SK-N-SH (cell line): ENCODE data around the gene KRTAP10-5. TPM values are rescaled to one million over a fixed set of nuclear protein-coding genes. Genes with fewer than 3 reads are reported as not detected.

Experiments
- CTCF ChIA-PET: fragments of 300-600, 350-600 bp; formaldehyde crosslinking; extraction: SDS; loops from one replicate; lab custom pipeline; 2021; lab: Yijun Ruan, JAX
- POLR2A ChIA-PET: fragments of 350-600 bp; sonication (Branson Sonifier 250); formaldehyde crosslinking; extraction: SDS; loops from one replicate; lab custom pipeline; 2020; ENCODE audit warnings: antibody characterized with exemption, inconsistent platforms; lab: Yijun Ruan, JAX
- DNase-seq: peaks from one replicate; pipeline ENCODE4 v3.0.0; 2012
- H2AFZ ChIP-seq: fragments of 200-600 bp; sonication (generic); 2 replicates; pipeline ENCODE4 v1.8.1; 2016; ENCODE audit warnings: antibody characterized with exemption, mild to moderate bottlenecking, low read depth
- H3F3A ChIP-seq: fragments of 200-600 bp; sonication (generic); replicated peaks from 2 replicates; pipeline ENCODE3; 2016; ENCODE audit warnings: antibody characterized with exemption, mild to moderate bottlenecking; ENCODE audit not compliant: insufficient read depth
- H3K27ac ChIP-seq, 2 experiments: fragments of 200-500 bp in 1 of 2; fragments of 200-600 bp in 1 of 2; sonication (Bioruptor generic) in 1 of 2; sonication (generic), shearing (Covaris generic) in 1 of 2; 2 replicates each; pipeline versions ENCODE4 v1.5.1 to v1.6.1; 2014 to 2016; ENCODE audit warnings: low read depth in 2 of 2, inconsistent platforms in 1 of 2, low read length in 1 of 2, mild to moderate bottlenecking in 1 of 2, mixed read lengths in 1 of 2
- H3K27me3 ChIP-seq: fragments of 200-600 bp; sonication (generic), shearing (Covaris generic); 2 replicates; pipeline ENCODE4 v1.6.1; 2016; ENCODE audit warnings: mixed run types; ENCODE audit not compliant: insufficient read depth
- H3K36me3 ChIP-seq, 2 experiments: fragments of 200-500 bp in 1 of 2; fragments of 200-600 bp in 1 of 2; sonication (Bioruptor generic) in 1 of 2; sonication (generic) in 1 of 2; replicated peaks in 1 of 2; 2 replicates each; pipeline versions ENCODE3 to v1.5.1; 2014 to 2016; ENCODE audit warnings: low read length in 1 of 2, mild to moderate bottlenecking in 1 of 2; ENCODE audit not compliant: insufficient read depth in 2 of 2, control insufficient read depth in 1 of 2
- H3K4me1 ChIP-seq, 2 experiments: fragments of 200-500 bp in 1 of 2; fragments of 200-600 bp in 1 of 2; sonication (Bioruptor generic) in 1 of 2; sonication (generic), shearing (Covaris generic) in 1 of 2; 2 replicates each; pipeline versions ENCODE4 v1.5.1 to v1.6.1; 2014 to 2016; ENCODE audit warnings: low read depth in 1 of 2, low read length in 1 of 2, mixed run types in 1 of 2; ENCODE audit not compliant: insufficient read depth in 2 of 2, control insufficient read depth in 1 of 2
- H3K4me2 ChIP-seq: fragments of 200-600 bp; sonication (generic), shearing (Covaris generic); 2 replicates; pipeline ENCODE4 v1.6.1; 2017; ENCODE audit warnings: mixed run types
- H3K4me3 ChIP-seq, 2 experiments: fragments of 200-500 bp in 1 of 2; fragments of 200-600 bp in 1 of 2; sonication (Bioruptor generic) in 1 of 2; sonication (generic), shearing (Covaris generic) in 1 of 2; 2 replicates each; pipeline versions ENCODE4 v1.5.1 to v1.8.1; 2014 to 2016; ENCODE audit warnings: low read depth in 2 of 2, inconsistent platforms in 1 of 2, low read length in 1 of 2, mild to moderate bottlenecking in 1 of 2, mixed read lengths in 1 of 2, moderate library complexity in 1 of 2
- H3K79me2 ChIP-seq: fragments of 200-600 bp; sonication (generic); 2 replicates; pipeline ENCODE4 v1.8.1; 2017; ENCODE audit warnings: mild to moderate bottlenecking; ENCODE audit not compliant: insufficient read depth
- H3K9ac ChIP-seq: fragments of 200-600 bp; sonication (generic); 2 replicates; pipeline ENCODE4 v1.6.1; 2017; ENCODE audit warnings: mixed run types
- H3K9me2 ChIP-seq: fragments of 200-600 bp; sonication (generic); 2 replicates; pipeline ENCODE4 v1.6.1; 2017; ENCODE audit warnings: mixed run types
- H3K9me3 ChIP-seq: fragments of 200-600 bp; sonication (generic); 2 replicates; pipeline ENCODE4 v1.6.1; 2017; ENCODE audit warnings: mixed run types, mild to moderate bottlenecking, moderate library complexity
- H4K20me1 ChIP-seq: fragments of 200-600 bp; sonication (generic); 2 replicates; pipeline ENCODE4 v1.6.1; 2017; ENCODE audit warnings: mild to moderate bottlenecking, mixed run types; ENCODE audit not compliant: insufficient read depth
- CHD2 ChIP-seq: fragments of 150-350 bp; IDR thresholded peaks from 2 replicates; pipeline ENCODE4 v1.6.1; 2018; ENCODE audit warnings: low read length; ENCODE audit not compliant: partially characterized antibody
- FOXJ3 ChIP-seq: sonication (generic); formaldehyde crosslinking; IDR thresholded peaks from 2 replicates; pipeline ENCODE4 v1.5.1; 2020; ENCODE audit warnings: mild to moderate bottlenecking, missing genetic modification reagents
- MEF2A ChIP-seq: IDR thresholded peaks from 2 replicates; pipeline ENCODE4 v1.4.0; 2012; ENCODE audit warnings: low read depth, borderline replicate concordance
- MXI1 ChIP-seq: IDR thresholded peaks from 2 replicates; pipeline ENCODE4 v1.6.1; 2012; ENCODE audit warnings: mild to moderate bottlenecking, low read depth, low read length, improper control_type of control experiment
- NRF1 ChIP-seq: IDR thresholded peaks from 2 replicates; pipeline ENCODE4 v1.6.1; 2012; ENCODE audit warnings: low read depth, mild to moderate bottlenecking, low read length
- POLR2AphosphoS5 ChIP-seq: IDR thresholded peaks from 2 replicates; pipeline ENCODE4 v1.6.1; 2012; ENCODE audit warnings: low read depth, low read length
- RAD21 ChIP-seq: IDR thresholded peaks from 2 replicates; pipeline ENCODE4 v1.6.1; 2012; ENCODE audit warnings: mild to moderate bottlenecking, low read length
- RFX5 ChIP-seq: IDR thresholded peaks from 2 replicates; pipeline ENCODE4 v1.6.1; 2012; ENCODE audit warnings: mild to moderate bottlenecking, improper control_type of control experiment, low read length
- YY1 ChIP-seq: IDR thresholded peaks from 2 replicates; pipeline ENCODE4 v1.4.0; 2012; ENCODE audit warnings: low read depth, mild to moderate bottlenecking
- WGBS: methylation state at CpG from one replicate; pipeline ENCODE4 v1.1.6; 2017; ENCODE audit warnings: low lambda C conversion rate; 5-methylcytosine and 5-hydroxymethylcytosine counted together
- polyA plus RNA-seq, 3 experiments: library from polyadenylated mRNA; depleted of rRNA; stranded (reverse); fragments of >200 nt; gene quantifications; 2 replicates each; pipeline ENCODE4 v1.2.3, GENCODE V29; 2012
- TF ChIP-seq, protein P1 (sequence below): IDR thresholded peaks from 2 replicates; pipeline ENCODE4 v1.4.0; 2012; ENCODE audit warnings: low read depth, borderline replicate concordance
- TF ChIP-seq, protein P2 (sequence below): fragments of 150-350 bp; IDR thresholded peaks from 2 replicates; pipeline ENCODE4 v1.6.1; 2017; ENCODE audit warnings: antibody characterized with exemption, low read length, low read depth, borderline replicate concordance
- TF ChIP-seq, protein P3 (sequence below): IDR thresholded peaks from 2 replicates; pipeline ENCODE4 v1.4.0; 2012; ENCODE audit warnings: low read depth, borderline replicate concordance
- TF ChIP-seq, protein P4 (sequence below): fragments of 200-600 bp; sonication (generic); IDR thresholded peaks from 2 replicates; pipeline ENCODE4 v1.6.1; 2017; ENCODE audit warnings: antibody characterized with exemption, mild to moderate bottlenecking, moderate library complexity
- TF ChIP-seq, protein P5 (sequence below): IDR thresholded peaks from 2 replicates; pipeline ENCODE4 v1.6.1; 2012; ENCODE audit warnings: mild to moderate bottlenecking, low read depth, low read length, moderate library complexity

Gene KRTAP10-5
- polyA plus RNA-seq, 1 of the 3 experiments (the other 2 are of a cell fraction) = not detected

DNA sequence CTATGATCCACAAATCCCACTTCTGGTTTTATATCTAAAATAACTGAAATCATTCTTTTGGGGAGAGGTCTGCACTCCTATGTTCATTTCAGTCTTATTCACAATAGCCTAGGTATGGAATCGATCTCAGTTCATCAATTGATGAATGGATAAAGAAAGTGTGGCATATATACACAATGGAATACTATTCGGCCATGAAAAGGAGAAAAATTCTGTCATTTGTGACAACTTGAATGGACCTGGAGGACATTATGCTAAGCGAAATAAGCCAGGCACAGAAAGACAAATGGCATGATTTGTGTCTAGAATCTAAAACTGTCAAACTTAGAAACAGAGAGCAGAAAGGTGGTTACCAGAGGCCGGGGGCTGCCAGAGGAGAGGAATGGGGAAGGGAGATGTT lies 26.1 kb upstream of the KRTAP10-5 start:
- no peak overlapping the region for H3K27ac ChIP-seq
- CTCF ChIA-PET = no interaction called here
- TF ChIP-seq, protein P1, sequence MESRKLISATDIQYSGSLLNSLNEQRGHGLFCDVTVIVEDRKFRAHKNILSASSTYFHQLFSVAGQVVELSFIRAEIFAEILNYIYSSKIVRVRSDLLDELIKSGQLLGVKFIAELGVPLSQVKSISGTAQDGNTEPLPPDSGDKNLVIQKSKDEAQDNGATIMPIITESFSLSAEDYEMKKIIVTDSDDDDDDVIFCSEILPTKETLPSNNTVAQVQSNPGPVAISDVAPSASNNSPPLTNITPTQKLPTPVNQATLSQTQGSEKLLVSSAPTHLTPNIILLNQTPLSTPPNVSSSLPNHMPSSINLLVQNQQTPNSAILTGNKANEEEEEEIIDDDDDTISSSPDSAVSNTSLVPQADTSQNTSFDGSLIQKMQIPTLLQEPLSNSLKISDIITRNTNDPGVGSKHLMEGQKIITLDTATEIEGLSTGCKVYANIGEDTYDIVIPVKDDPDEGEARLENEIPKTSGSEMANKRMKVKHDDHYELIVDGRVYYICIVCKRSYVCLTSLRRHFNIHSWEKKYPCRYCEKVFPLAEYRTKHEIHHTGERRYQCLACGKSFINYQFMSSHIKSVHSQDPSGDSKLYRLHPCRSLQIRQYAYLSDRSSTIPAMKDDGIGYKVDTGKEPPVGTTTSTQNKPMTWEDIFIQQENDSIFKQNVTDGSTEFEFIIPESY = no peak
- TF ChIP-seq, protein P2, sequence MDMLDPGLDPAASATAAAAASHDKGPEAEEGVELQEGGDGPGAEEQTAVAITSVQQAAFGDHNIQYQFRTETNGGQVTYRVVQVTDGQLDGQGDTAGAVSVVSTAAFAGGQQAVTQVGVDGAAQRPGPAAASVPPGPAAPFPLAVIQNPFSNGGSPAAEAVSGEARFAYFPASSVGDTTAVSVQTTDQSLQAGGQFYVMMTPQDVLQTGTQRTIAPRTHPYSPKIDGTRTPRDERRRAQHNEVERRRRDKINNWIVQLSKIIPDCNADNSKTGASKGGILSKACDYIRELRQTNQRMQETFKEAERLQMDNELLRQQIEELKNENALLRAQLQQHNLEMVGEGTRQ = no peak
- TF ChIP-seq CHD2 = no peak
- TF ChIP-seq RAD21 = no peak
- TF ChIP-seq, protein P3, sequence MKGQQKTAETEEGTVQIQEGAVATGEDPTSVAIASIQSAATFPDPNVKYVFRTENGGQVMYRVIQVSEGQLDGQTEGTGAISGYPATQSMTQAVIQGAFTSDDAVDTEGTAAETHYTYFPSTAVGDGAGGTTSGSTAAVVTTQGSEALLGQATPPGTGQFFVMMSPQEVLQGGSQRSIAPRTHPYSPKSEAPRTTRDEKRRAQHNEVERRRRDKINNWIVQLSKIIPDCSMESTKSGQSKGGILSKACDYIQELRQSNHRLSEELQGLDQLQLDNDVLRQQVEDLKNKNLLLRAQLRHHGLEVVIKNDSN = no peak
- TF ChIP-seq YY1 = no peak
- TF ChIP-seq RFX5 = no peak
- TF ChIP-seq POLR2AphosphoS5 = no peak
- TF ChIP-seq FOXJ3 (CRISPR knock-in tag) = no peak
- no peak for TF ChIP-seq MEF2A
- TF ChIP-seq, protein P4, sequence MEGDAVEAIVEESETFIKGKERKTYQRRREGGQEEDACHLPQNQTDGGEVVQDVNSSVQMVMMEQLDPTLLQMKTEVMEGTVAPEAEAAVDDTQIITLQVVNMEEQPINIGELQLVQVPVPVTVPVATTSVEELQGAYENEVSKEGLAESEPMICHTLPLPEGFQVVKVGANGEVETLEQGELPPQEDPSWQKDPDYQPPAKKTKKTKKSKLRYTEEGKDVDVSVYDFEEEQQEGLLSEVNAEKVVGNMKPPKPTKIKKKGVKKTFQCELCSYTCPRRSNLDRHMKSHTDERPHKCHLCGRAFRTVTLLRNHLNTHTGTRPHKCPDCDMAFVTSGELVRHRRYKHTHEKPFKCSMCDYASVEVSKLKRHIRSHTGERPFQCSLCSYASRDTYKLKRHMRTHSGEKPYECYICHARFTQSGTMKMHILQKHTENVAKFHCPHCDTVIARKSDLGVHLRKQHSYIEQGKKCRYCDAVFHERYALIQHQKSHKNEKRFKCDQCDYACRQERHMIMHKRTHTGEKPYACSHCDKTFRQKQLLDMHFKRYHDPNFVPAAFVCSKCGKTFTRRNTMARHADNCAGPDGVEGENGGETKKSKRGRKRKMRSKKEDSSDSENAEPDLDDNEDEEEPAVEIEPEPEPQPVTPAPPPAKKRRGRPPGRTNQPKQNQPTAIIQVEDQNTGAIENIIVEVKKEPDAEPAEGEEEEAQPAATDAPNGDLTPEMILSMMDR = no peak
- TF ChIP-seq, protein P5, sequence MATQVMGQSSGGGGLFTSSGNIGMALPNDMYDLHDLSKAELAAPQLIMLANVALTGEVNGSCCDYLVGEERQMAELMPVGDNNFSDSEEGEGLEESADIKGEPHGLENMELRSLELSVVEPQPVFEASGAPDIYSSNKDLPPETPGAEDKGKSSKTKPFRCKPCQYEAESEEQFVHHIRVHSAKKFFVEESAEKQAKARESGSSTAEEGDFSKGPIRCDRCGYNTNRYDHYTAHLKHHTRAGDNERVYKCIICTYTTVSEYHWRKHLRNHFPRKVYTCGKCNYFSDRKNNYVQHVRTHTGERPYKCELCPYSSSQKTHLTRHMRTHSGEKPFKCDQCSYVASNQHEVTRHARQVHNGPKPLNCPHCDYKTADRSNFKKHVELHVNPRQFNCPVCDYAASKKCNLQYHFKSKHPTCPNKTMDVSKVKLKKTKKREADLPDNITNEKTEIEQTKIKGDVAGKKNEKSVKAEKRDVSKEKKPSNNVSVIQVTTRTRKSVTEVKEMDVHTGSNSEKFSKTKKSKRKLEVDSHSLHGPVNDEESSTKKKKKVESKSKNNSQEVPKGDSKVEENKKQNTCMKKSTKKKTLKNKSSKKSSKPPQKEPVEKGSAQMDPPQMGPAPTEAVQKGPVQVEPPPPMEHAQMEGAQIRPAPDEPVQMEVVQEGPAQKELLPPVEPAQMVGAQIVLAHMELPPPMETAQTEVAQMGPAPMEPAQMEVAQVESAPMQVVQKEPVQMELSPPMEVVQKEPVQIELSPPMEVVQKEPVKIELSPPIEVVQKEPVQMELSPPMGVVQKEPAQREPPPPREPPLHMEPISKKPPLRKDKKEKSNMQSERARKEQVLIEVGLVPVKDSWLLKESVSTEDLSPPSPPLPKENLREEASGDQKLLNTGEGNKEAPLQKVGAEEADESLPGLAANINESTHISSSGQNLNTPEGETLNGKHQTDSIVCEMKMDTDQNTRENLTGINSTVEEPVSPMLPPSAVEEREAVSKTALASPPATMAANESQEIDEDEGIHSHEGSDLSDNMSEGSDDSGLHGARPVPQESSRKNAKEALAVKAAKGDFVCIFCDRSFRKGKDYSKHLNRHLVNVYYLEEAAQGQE = no peak
- no peak for TF ChIP-seq NRF1
- no peak for TF ChIP-seq MXI1
- TF ChIP-seq, all 33 proteins: peak for 0
- H4K20me1 ChIP-seq = no peaks in the 10 kb centered on the region
- H3K9ac ChIP-seq = no peak overlapping the region
- no peak overlapping the region for H3K4me3 ChIP-seq
- H3F3A ChIP-seq = no peaks in the 10 kb centered on the region
- no peaks in the 10 kb centered on the region for H3K9me3 ChIP-seq
- no peak for DNase-seq
- no peak overlapping the region for H3K4me2 ChIP-seq
- peaks cover 8% of the 10 kb centered on the region; the same call in 1 of the 2 replicates for H3K27me3 ChIP-seq
- no peaks in the 10 kb centered on the region; a peak in 1 of 4 replicates for H3K4me1 ChIP-seq
- no peak overlapping the region for H2AFZ ChIP-seq
- H3K36me3 ChIP-seq = no peaks in the 10 kb centered on the region
- no peaks in the 10 kb centered on the region for H3K9me2 ChIP-seq
- H3K79me2 ChIP-seq = no peaks in the 10 kb centered on the region
- WGBS = 42% methylated on average over 4 of the region's 4 CpGs
- POLR2A ChIA-PET = no interaction called here
